Endodermal cell (in vitro differentiated cells): ENCODE results near the gene CAPSL. TPM values are rescaled to one million over a fixed set of nuclear protein-coding genes. Genes with fewer than 3 reads are reported as not detected.

Experiments used
- DNase-seq: peaks from one replicate; pipeline ENCODE4 v3.0.0-alpha.2; 2017
- H3K27ac ChIP-seq: 2 replicates; pipeline ENCODE4 v1.5.1; 2013; ENCODE audit warnings: mild to moderate bottlenecking, low read depth, low read length, moderate library complexity
- H3K27me3 ChIP-seq: 2 replicates; pipeline ENCODE4 v1.6.1; 2013; ENCODE audit warnings: mild to moderate bottlenecking, low read length, moderate library complexity; ENCODE audit not compliant: insufficient read depth, control insufficient read depth, poor library complexity, severe bottlenecking
- H3K36me3 ChIP-seq: 2 replicates; pipeline ENCODE4 v1.7.0; 2013; ENCODE audit warnings: mild to moderate bottlenecking, low read length, moderate library complexity; ENCODE audit not compliant: control insufficient read depth, insufficient read depth
- H3K4me1 ChIP-seq: one replicate; pipeline ENCODE4 v1.7.0; 2013; ENCODE audit warnings: low read length; ENCODE audit not compliant: control insufficient read depth, insufficient read depth
- H3K4me3 ChIP-seq: 2 replicates; pipeline ENCODE4 v1.5.1; 2013; ENCODE audit warnings: mild to moderate bottlenecking, low read length, moderate library complexity
- H3K9ac ChIP-seq: 2 replicates; pipeline ENCODE4 v1.6.1; 2013; ENCODE audit warnings: mild to moderate bottlenecking, low read length, moderate library complexity; ENCODE audit not compliant: poor library complexity, severe bottlenecking; ENCODE audit errors: extremely low read depth
- H3K9me3 ChIP-seq: 2 replicates; pipeline ENCODE4 v1.6.1; 2013; ENCODE audit warnings: mild to moderate bottlenecking, low read length, moderate library complexity; ENCODE audit not compliant: control insufficient read depth
- H3K27ac Mint-ChIP-seq: 2 replicates; pipeline ENCODE4 v1.8.0; 2020; ENCODE audit warnings: mixed read lengths
- H3K27me3 Mint-ChIP-seq: 2 replicates; pipeline ENCODE4 v1.8.0; 2021; ENCODE audit warnings: mild to moderate bottlenecking, mixed read lengths; ENCODE audit not compliant: insufficient read depth
- H3K36me3 Mint-ChIP-seq: 2 replicates; pipeline ENCODE4 v1.8.0; 2020; ENCODE audit warnings: low read depth, mixed read lengths
- H3K4me1 Mint-ChIP-seq: 2 replicates; pipeline ENCODE4 v1.8.0; 2020; ENCODE audit warnings: mixed read lengths
- H3K4me3 Mint-ChIP-seq: 2 replicates; pipeline ENCODE4 v1.8.0; 2020; ENCODE audit warnings: mild to moderate bottlenecking, moderate library complexity, mixed read lengths
- H3K9me3 Mint-ChIP-seq: 2 replicates; pipeline ENCODE4 v1.8.0; 2020; ENCODE audit warnings: mild to moderate bottlenecking, mixed read lengths
- CTCF ChIP-seq: fragments of 200-600 bp; sonication (generic); conservative IDR thresholded peaks from 2 replicates; pipeline ENCODE4 v1.5.0; 2021; ENCODE audit warnings: antibody characterized with exemption, mild to moderate bottlenecking
- WGBS, 2 experiments: methylation state at CpG; one replicate each; pipeline versions ENCODE4 v1.1.5 to v1.1.7; 2013; ENCODE audit warnings: missing lambda C conversion rate in 2 of 2, mixed read lengths in 1 of 2; ENCODE audit not compliant: insufficient coverage in 1 of 2, insufficient read length in 1 of 2; 5-methylcytosine and 5-hydroxymethylcytosine counted together
- total RNA-seq, 2 donors: library from RNA; stranded (reverse); fragmentation: NEBNext Ultra II Directional in 1 of 2; extraction: Animal tissue kit (Norgen Biotek cat#: 25700) in 1 of 2; gene quantifications; 2 replicates in 1 of 2; 3 replicates in 1 of 2; pipeline ENCODE4 v1.2.1, GENCODE V29; 2021

Gene CAPSL
- total RNA-seq, 2 donors from 2014 or later, result not detected

- H3K4me3 ChIP-seq, result no peak overlapping the region
- H3K27ac Mint-ChIP-seq, result no peak overlapping the region
- no peak overlapping the region for H3K27ac ChIP-seq
- no peak for TF ChIP-seq CTCF
- H3K36me3 ChIP-seq, result no peaks in the 10 kb centered on the region
- H3K4me3 Mint-ChIP-seq, result no peak overlapping the region
- H3K4me1 ChIP-seq, result no peaks in the 10 kb centered on the region
- 83 to 93% methylated on average over 1 to 4 of the region's 4 CpGs for WGBS, 2 experiments
- no peak overlapping the region for H3K9ac ChIP-seq
- H3K9me3 Mint-ChIP-seq, result no peaks in the 10 kb centered on the region
- H3K36me3 Mint-ChIP-seq, result no peaks in the 10 kb centered on the region
- H3K27me3 Mint-ChIP-seq, result peaks cover 4% of the 10 kb centered on the region
- H3K27me3 ChIP-seq, result no peaks in the 10 kb centered on the region
- peaks cover 6% of the 10 kb centered on the region for H3K4me1 Mint-ChIP-seq
- DNase-seq, result no peak
- no peaks in the 10 kb centered on the region for H3K9me3 ChIP-seq
Observed at GRCh38 chr5:35870605-35871004, 67.8 kb downstream of the CAPSL start.

DNA sequence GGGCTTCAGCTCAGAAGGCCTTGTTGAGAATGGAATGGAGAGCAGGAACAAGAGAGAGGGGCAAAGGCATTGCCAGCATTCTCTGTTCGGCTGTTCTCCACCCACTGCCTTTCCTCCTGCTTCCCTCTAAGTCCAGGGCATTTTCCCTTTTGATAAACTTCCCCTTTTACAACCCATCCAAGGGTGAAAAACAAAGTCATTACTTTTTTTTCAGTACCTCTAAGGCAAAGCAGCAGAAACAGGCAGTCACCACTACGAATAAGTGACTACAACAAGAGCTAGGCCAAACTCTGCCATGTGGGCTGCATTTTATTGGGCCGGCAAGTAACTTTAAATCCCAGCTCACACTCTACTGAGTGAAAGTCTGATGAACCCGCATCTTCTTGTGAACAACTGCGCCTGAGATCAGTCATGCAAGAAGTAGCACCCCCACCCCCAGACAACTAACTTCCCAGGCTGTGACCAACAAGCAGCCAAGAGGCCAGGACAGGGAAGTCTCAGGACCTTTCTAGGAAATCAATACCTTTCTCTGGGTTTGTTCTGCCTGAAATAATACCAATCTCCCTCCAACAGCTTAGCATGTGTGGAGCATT is 68.6 kb downstream of the CAPSL start:
- H3K27me3 ChIP-seq, result no peaks in the 10 kb centered on the region
- DNase-seq, result no peak
- H3K4me1 Mint-ChIP-seq, result peaks cover 6% of the 10 kb centered on the region
- no peak overlapping the region for H3K27ac Mint-ChIP-seq
- no peaks in the 10 kb centered on the region for H3K4me1 ChIP-seq
- no peaks in the 10 kb centered on the region for H3K36me3 ChIP-seq
- no peak for TF ChIP-seq CTCF
- 94 to 100% methylated on average over 1 to 5 of the region's 5 CpGs for WGBS, 2 experiments
- H3K36me3 Mint-ChIP-seq, result no peaks in the 10 kb centered on the region
- H3K27me3 Mint-ChIP-seq, result peaks cover 4% of the 10 kb centered on the region
- H3K9me3 Mint-ChIP-seq, result peaks cover 7% of the 10 kb centered on the region
- no peaks in the 10 kb centered on the region for H3K9me3 ChIP-seq
- no peak overlapping the region for H3K4me3 ChIP-seq
- H3K9ac ChIP-seq, result no peak overlapping the region
- H3K27ac ChIP-seq, result no peak overlapping the region
- H3K4me3 Mint-ChIP-seq, result no peak overlapping the region

DNA sequence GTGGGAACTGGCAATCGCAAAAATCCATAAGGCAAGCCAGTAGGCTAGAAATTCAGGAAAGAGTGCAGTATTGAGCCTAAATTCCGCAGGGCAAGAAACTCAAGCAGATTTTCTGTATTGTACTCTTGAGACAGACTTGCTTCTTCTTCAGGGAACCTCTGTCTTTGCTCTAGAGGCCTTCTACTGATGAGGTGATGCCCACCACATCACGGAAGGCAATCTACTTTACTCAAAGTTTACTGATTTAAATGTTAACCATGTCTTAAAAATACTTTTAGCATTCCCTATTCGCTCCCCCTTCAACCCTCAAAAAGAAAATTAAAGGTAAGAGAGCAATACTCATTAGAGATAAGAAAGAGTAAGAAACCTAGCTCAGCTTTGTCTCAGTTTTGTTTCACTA is 70.4 kb downstream of the CAPSL start:
- no peak for TF ChIP-seq CTCF
- no peak for DNase-seq
- Histone ChIP-seq H3K4me1 (no peaks in the 10 kb centered on the region), H3K27ac (no peak overlapping the region), H3K27me3 (no peaks in the 10 kb centered on the region), H3K9ac (no peak overlapping the region), H3K9me3 (peaks cover 9% of the 10 kb centered on the region), H3K4me3 (no peak overlapping the region), H3K36me3 (no peaks in the 10 kb centered on the region)
- Mint-ChIP-seq H3K27ac (no peak overlapping the region), H3K36me3 (no peaks in the 10 kb centered on the region), H3K9me3 (peaks cover 14% of the 10 kb centered on the region), H3K4me1 (peaks cover 6% of the 10 kb centered on the region), H3K27me3 (peaks cover 4% of the 10 kb centered on the region), H3K4me3 (no peak overlapping the region)
- WGBS, 2 experiments, result 88 to 92% methylated on average over 2 to 4 of the region's 4 CpGs
